ENCODE data around the gene JAML.

JAML gene

GRCh38 chr11:118263695-118264568 lies 39.1 kb upstream of the JAML start, which contains the start of gene MPZL2:
Gene MPZL2 (minus strand): TSS chr11:118264297. CDS start chr11:118264153, 144 bp downstream.
- DNase-seq (ENCODE audit: low read depth), result no peak
- TF ChIP-seq, protein P1, sequence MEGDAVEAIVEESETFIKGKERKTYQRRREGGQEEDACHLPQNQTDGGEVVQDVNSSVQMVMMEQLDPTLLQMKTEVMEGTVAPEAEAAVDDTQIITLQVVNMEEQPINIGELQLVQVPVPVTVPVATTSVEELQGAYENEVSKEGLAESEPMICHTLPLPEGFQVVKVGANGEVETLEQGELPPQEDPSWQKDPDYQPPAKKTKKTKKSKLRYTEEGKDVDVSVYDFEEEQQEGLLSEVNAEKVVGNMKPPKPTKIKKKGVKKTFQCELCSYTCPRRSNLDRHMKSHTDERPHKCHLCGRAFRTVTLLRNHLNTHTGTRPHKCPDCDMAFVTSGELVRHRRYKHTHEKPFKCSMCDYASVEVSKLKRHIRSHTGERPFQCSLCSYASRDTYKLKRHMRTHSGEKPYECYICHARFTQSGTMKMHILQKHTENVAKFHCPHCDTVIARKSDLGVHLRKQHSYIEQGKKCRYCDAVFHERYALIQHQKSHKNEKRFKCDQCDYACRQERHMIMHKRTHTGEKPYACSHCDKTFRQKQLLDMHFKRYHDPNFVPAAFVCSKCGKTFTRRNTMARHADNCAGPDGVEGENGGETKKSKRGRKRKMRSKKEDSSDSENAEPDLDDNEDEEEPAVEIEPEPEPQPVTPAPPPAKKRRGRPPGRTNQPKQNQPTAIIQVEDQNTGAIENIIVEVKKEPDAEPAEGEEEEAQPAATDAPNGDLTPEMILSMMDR (IDR thresholded peaks at IDR 0.05; ENCODE audit: insufficient read depth, low read depth, low read length, missing control alignments), result no peak
- peak within 1 kb of the TSS; percentile 1; the same call in 1 of the 2 replicates for H3K4me3 ChIP-seq (ENCODE audit: low read depth, low read length)

- H3K4me3 ChIP-seq (ENCODE audit: low read depth, low read length), result no peak overlapping the region
Observed at GRCh38 chr11:118263112-118263511, 38.3 kb upstream of the JAML start.

GRCh38 chr11:118260353-118260752 lies 35.5 kb upstream of the JAML start:
- no peak overlapping the region for H3K4me3 ChIP-seq (ENCODE audit: low read depth, low read length)
- no peak for DNase-seq (ENCODE audit: low read depth)
- TF ChIP-seq, protein P1 (IDR thresholded peaks at IDR 0.05; ENCODE audit: insufficient read depth, low read depth, low read length, missing control alignments), result no peak

More at GRCh38 chr11:118263112-118263511, 38.3 kb upstream of the JAML start:
- TF ChIP-seq, protein P1 (IDR thresholded peaks at IDR 0.05; ENCODE audit: insufficient read depth, low read depth, low read length, missing control alignments), result no peak
- DNase-seq (ENCODE audit: low read depth), result no peak

GRCh38 chr11:118259138-118259537 lies 34.3 kb upstream of the JAML start:
- TF ChIP-seq, protein P1 (IDR thresholded peaks at IDR 0.05; ENCODE audit: insufficient read depth, low read depth, low read length, missing control alignments), result no peak
- no peak for DNase-seq (ENCODE audit: low read depth)
- no peak overlapping the region for H3K4me3 ChIP-seq (ENCODE audit: low read depth, low read length)

- TF ChIP-seq, protein P1 (IDR thresholded peaks at IDR 0.05; ENCODE audit: insufficient read depth, low read depth, low read length, missing control alignments), result peak; percentile 17
- DNase-seq (ENCODE audit: low read depth), result no peak
- H3K4me3 ChIP-seq (ENCODE audit: low read depth, low read length), result no peak overlapping the region
Observed at GRCh38 chr11:118258410-118258809, 33.6 kb upstream of the JAML start.

GRCh38 chr11:118252688-118253087 lies 27.9 kb upstream of the JAML start:
- H3K4me3 ChIP-seq (ENCODE audit: low read depth, low read length), result peak overlapping the region; percentile 98
- DNase-seq (ENCODE audit: low read depth), result no peak
- TF ChIP-seq, protein P1 (IDR thresholded peaks at IDR 0.05; ENCODE audit: insufficient read depth, low read depth, low read length, missing control alignments), result no peak
